Measurements from ENCODE around the gene WNT9A. TPM values are rescaled to one million over a fixed set of nuclear protein-coding genes. Genes with fewer than 3 reads are reported as not detected.

The WNT9A gene
- total and polyA plus RNA-seq, 12 donors: 0.18 to 2.9 (median 1.0) TPM

DNA sequence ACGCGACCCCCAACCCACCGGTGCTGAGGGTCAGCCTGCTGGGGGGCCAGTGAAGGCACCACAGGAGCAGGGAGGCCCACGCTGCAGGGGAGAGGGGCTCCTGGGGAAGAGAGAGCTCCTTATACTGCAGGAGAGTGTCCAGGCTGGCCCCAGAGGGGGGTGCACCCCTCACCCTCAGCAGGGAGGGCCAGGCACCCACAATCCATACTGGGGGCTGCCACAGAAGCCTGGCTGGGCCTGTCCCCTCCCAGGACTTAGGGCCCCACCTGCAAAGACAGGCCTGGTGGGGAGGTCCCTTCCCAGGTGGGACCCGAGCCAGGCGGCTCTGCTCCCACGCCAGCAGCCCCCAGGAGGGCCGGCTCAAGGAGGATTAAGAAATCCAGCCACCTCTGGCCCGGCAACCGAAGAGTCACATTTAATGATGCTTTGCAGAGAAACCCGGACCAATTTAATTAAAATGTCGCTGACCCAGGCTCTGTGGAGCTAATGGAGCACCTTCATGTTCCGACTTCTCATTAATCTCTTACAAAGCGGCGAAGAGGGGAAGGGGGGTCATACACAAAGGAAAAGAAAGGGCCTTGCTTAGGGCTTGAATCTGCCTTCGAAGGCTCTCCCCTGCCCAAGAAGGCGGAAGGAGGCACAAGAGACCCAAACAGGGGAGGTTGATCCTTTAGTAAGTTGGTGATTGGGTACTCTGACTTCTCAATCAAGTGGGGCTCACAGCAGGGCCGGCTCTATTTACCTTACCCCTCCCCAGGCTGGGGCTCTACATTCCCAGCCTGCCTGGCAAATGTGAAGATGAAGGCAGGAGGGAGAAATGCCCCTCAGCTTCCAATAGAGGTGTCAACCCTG is 25.0 kb downstream of the WNT9A start:
- Histone ChIP-seq H3K36me3 (replicated peaks in 1 of 2) (no peaks in the 10 kb centered on the region), H3K9me3 (replicated peaks in 1 of 3) (no peaks in the 10 kb centered on the region), H3K4me3 (no peak overlapping the region), H3K27me3 (no peaks in the 10 kb centered on the region), H3K4me1 (replicated peaks in 1 of 2) (no peaks in the 10 kb centered on the region), H3K27ac (no peak overlapping the region)
- intact Hi-C loops (cut with DNase I): no loop called here
- WGBS, 4 donors: 75 to 88% (median 81%) methylated on average over 14 to 18 of the region's 18 CpGs
- no peak for DNase-seq
- TF ChIP-seq POLR2A (IDR thresholded peaks at IDR 0.05): no peak
- TF ChIP-seq, protein P1, sequence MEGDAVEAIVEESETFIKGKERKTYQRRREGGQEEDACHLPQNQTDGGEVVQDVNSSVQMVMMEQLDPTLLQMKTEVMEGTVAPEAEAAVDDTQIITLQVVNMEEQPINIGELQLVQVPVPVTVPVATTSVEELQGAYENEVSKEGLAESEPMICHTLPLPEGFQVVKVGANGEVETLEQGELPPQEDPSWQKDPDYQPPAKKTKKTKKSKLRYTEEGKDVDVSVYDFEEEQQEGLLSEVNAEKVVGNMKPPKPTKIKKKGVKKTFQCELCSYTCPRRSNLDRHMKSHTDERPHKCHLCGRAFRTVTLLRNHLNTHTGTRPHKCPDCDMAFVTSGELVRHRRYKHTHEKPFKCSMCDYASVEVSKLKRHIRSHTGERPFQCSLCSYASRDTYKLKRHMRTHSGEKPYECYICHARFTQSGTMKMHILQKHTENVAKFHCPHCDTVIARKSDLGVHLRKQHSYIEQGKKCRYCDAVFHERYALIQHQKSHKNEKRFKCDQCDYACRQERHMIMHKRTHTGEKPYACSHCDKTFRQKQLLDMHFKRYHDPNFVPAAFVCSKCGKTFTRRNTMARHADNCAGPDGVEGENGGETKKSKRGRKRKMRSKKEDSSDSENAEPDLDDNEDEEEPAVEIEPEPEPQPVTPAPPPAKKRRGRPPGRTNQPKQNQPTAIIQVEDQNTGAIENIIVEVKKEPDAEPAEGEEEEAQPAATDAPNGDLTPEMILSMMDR (IDR thresholded peaks at IDR 0.05): no peak

DNA sequence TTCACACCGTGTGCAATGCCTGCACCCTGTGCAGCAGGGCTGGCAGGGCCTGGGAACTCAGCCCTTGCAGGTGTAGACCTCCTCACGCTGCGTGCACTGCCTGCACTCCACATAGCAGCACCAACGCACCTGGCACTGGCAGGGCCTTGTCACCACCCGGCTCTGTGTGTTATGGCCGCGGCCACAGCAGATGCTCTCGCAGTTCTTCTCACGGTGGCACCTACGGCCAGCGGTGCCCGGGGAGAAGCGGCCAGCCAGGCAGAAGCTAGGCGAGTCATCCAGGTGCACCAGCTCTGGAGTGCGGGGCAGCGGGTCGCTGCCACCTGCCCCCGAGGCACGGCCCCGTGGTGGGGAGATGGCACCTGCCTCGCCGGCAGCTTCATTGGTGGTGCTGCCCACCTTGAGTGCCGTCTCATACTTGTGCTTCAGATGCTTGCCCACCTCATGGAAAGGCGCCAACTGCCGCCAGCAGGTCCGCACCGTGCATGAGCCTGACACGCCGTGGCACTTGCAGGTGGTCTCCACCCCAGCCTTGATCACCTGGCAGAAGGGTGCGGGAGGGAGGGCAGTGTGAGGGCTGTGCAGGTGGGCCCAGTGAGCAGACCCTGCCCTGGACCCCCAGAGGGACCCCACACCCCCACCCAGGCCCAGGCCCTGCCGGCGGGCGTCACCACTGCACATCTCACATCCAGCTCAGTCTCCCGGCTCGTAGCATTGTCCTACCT is 26.1 kb downstream of the WNT9A start:
- H3K27me3 ChIP-seq: no peaks in the 10 kb centered on the region
- intact Hi-C loops (cut with DNase I): no loop called here
- DNase-seq: no peak
- H3K4me3 ChIP-seq: no peak overlapping the region
- TF ChIP-seq, protein P1 (IDR thresholded peaks at IDR 0.05): no peak
- no peak for TF ChIP-seq POLR2A (IDR thresholded peaks at IDR 0.05)
- no peaks in the 10 kb centered on the region for H3K36me3 ChIP-seq (replicated peaks in 1 of 2)
- WGBS, 4 donors: 91 to 97% (median 95%) methylated on average over 7 to 35 of the region's 35 CpGs
- no peaks in the 10 kb centered on the region for H3K4me1 ChIP-seq (replicated peaks in 1 of 2)
- H3K9me3 ChIP-seq (replicated peaks in 1 of 3): no peaks in the 10 kb centered on the region
- H3K27ac ChIP-seq: no peak overlapping the region

DNA sequence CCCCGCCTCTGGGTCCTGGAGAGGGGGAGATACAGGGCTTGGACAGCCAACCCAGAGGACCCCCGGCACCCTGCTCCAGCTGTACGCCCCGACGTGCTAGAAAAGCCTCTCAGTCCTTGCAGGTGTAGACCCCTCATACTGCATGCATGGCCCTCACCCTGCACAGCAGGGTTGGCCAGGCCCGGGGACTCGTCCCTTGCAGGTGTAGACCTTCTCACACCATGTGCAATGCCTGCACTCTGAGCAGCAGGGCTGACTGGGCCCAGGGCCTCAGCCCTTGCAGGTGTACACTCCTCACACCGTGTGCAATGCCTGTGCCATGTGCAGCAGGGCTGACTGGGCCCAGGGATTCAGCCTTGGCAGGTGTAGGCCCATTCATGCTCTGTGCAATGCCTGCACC is 26.8 kb downstream of the WNT9A start:
- no peak for TF ChIP-seq POLR2A (IDR thresholded peaks at IDR 0.05)
- TF ChIP-seq, protein P1 (IDR thresholded peaks at IDR 0.05): no peak
- H3K27me3 ChIP-seq: no peaks in the 10 kb centered on the region
- H3K27ac ChIP-seq: no peak overlapping the region
- WGBS, 4 donors: 88 to 90% (median 88%) methylated on average over 3 to 8 of the region's 8 CpGs; no CpG with 5 or more reads in 1 of the 4 donors
- H3K36me3 ChIP-seq (replicated peaks in 1 of 2): no peaks in the 10 kb centered on the region
- H3K9me3 ChIP-seq (replicated peaks in 1 of 3): no peaks in the 10 kb centered on the region
- H3K4me1 ChIP-seq (replicated peaks in 1 of 2): no peaks in the 10 kb centered on the region
- intact Hi-C loops (cut with DNase I): no loop called here
- no peak for DNase-seq
- H3K4me3 ChIP-seq: no peak overlapping the region

- no peak for DNase-seq
- TF ChIP-seq POLR2A (IDR thresholded peaks at IDR 0.05): no peak
- TF ChIP-seq, protein P1 (IDR thresholded peaks at IDR 0.05): no peak
- no peak overlapping the region for H3K4me3 ChIP-seq
- H3K27me3 ChIP-seq: no peaks in the 10 kb centered on the region
- 88 to 97% (median 90%) methylated on average over 10 to 11 of the region's 11 CpGs for WGBS, 4 donors
- intact Hi-C loops (cut with DNase I): no loop called here
- H3K36me3 ChIP-seq (replicated peaks in 1 of 2): no peaks in the 10 kb centered on the region
- H3K9me3 ChIP-seq (replicated peaks in 1 of 3): no peaks in the 10 kb centered on the region
- no peak overlapping the region for H3K27ac ChIP-seq
- no peaks in the 10 kb centered on the region for H3K4me1 ChIP-seq (replicated peaks in 1 of 2)
Observed at GRCh38 chr1:227920426-227920825, 27.3 kb downstream of the WNT9A start.
